Epithelial cell of esophagus (primary cell): Measurements from ENCODE around the gene THBS4.

ENCODE experiments used
- DNase-seq: peaks from one replicate; pipeline ENCODE4 v3.0.0; 2010; ENCODE audit warnings: low read depth
- H3K4me3 ChIP-seq: 2 replicates; pipeline ENCODE4 v1.5.1; 2011; ENCODE audit warnings: mild to moderate bottlenecking, low read length, control low read depth
- TF ChIP-seq, protein P1 (sequence below): IDR thresholded peaks from 2 replicates; pipeline ENCODE4 v1.5.1; 2011; ENCODE audit warnings: low read depth, mild to moderate bottlenecking, low read length, control low read depth, inconsistent platforms; ENCODE audit not compliant: insufficient read depth; ENCODE audit errors: missing control alignments

THBS4 gene

DNA sequence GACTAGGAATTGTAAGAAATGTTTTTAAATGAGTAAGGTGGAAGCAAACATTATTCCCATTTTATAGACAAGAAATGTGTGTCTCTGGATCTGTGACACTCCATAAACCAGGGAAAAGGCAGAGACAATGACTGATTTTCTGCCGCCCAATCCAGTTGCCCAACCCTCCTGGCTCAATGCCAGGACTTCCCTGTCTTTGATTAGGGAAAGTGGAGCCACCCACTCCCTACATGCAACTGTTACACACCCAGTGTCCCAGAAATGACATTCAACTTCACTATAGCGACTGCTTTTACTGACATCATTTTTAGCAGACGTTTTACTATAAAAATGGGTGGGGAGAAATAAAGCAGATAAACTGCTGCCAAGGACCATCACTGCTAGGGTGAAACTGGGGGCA lies 79.7 kb downstream of the THBS4 start:
- DNase-seq, result peak; percentile 31
- TF ChIP-seq, protein P1, sequence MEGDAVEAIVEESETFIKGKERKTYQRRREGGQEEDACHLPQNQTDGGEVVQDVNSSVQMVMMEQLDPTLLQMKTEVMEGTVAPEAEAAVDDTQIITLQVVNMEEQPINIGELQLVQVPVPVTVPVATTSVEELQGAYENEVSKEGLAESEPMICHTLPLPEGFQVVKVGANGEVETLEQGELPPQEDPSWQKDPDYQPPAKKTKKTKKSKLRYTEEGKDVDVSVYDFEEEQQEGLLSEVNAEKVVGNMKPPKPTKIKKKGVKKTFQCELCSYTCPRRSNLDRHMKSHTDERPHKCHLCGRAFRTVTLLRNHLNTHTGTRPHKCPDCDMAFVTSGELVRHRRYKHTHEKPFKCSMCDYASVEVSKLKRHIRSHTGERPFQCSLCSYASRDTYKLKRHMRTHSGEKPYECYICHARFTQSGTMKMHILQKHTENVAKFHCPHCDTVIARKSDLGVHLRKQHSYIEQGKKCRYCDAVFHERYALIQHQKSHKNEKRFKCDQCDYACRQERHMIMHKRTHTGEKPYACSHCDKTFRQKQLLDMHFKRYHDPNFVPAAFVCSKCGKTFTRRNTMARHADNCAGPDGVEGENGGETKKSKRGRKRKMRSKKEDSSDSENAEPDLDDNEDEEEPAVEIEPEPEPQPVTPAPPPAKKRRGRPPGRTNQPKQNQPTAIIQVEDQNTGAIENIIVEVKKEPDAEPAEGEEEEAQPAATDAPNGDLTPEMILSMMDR, result no peak
- H3K4me3 ChIP-seq, result no peak overlapping the region

DNA sequence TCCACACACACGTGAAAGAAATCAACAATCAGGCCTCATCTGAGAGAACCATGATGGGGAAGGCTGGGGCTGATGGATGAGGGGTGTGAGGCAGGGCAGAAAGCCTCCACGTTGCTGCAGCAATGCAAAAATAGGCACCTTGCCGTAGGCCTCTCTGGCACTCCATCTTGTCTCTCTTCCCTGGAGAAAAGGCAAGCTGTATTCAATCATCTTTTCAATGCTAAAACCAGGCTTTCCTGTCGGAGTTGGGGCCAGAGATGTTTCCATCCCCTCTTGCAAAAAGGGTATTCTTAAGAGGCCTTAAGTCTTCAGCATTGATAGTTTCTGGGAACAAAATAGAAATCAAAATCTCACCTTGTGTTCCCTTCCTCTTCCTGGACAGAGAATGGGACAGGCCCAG lies 80.9 kb downstream of the THBS4 start:
- no peak for DNase-seq
- TF ChIP-seq, protein P1, result no peak
- H3K4me3 ChIP-seq, result no peak overlapping the region

DNA sequence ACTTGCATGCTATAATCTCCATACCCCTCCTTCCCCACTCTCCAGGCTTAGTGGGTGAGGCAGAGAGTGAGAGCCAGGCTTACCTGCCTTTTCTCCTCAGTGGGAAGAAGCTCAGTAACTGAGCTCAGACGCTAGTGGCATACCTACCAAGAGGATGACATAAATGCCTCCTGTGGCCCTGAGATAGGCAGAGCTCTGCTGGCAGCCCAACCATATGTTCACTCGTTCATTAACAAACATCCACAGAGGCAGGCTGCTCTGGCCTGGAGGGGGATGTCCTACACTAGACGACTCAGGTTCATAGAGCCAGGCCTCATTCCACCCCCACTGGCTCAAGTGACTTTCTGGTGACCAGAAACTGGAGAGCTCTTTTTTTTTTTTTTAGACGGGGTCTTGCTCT lies 81.3 kb downstream of the THBS4 start:
- no peak overlapping the region for H3K4me3 ChIP-seq
- TF ChIP-seq, protein P1, result no peak

DNA sequence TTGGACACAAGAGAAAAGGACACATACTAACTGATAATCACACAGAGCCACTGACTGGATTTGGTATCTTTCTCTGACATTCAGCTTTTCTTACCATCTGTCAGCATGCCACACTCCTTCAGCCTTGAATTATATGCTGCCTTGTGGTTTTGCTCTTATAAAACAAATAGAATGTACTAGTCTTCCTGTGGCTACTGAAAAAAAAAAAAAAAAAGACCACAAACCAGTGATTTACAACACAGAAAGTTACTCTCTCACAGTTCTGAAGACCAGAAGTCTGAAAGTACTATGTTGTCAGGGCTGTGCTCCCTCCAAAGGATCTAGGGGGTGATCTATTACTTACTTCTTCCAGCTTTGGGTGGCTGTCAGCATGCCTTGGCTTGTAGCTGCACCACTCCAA lies 82.3 kb downstream of the THBS4 start:
- no peak overlapping the region for H3K4me3 ChIP-seq
- TF ChIP-seq, protein P1, result no peak
- no peak for DNase-seq

More for the DNA sequence above, 81.3 kb downstream of the THBS4 start:
- no peak for DNase-seq

DNA sequence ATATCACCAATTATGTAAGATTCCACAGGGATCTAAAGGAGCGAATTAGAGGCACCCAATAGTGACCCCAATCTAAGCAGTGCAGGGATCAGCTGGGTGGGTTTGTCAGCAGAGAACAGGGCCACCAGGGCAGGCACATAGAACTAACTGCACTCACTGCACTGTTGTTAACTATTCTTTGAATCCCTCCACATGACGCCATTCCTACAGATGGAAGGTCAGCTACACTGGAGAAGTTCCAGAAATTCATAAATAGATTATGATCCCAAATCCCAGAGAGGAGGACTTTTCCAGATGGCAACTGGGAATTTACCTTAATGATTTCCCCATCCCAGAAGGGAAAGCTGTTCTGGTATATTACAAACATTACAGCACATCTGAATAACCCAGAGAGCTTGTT lies 84.2 kb downstream of the THBS4 start:
- DNase-seq, result no peak
- TF ChIP-seq, protein P1, result no peak
- no peak overlapping the region for H3K4me3 ChIP-seq

DNA sequence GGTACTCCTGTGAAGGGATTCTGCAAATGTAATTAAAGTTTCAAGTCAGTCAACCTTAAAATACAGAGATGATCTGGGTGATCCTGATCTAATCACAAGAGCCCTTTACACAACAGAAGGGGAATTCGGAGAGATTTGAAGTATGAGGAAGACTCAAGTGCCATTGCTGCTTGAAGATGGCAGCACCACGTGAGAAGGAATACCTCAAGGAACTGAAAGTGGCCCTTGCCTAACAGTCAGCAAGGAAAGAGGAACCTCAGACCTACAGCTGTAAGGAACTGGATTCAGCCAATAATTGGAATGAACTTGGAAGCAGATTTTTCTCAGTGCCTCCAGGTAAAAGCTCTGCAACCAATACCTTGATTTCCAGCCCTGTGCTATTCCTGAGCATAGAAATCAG lies 87.4 kb downstream of the THBS4 start:
- TF ChIP-seq, protein P1, result no peak
- no peak for DNase-seq
- no peak overlapping the region for H3K4me3 ChIP-seq

DNA sequence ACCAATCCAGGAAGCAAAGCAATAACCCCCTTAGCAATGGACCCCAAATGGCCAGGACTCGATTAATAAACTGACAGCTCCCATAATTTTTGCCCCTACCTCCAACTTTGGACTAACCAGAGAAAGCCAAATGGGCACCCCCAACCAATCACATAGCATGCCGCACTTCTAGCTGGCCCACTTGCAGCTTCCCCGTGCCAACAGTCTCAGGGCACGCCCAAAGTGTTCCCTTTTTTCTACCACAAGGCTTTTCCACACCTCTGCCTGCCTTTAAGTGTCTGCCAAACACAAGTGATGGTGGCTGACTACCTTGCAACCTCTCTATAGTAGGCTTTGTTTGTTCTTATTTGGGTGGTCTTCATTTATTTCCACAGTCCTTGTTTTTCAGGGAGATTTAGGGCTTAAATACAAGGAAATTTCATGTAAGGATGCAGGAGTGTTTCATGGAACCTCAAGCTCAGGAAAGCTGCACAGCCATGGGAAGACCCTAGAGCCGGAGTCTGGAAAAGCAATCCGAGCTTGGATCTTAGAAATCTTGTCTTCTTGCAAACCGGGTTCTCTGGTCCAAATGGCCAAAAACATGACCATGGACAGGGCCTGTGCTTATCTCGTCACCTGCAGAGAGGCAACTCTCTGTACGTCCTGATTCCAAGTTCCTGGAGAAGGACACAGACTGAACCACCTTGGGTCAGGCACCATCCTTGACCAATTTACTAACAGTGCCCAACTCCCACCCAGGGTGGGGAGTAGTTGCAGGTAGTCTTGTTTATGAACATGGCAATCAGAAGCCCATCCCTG lies 89.2 kb downstream of the THBS4 start:
- H3K4me3 ChIP-seq, result no peak overlapping the region
- TF ChIP-seq, protein P1, result no peak
- no peak for DNase-seq
